Ovary (tissue), 3 donors: ENCODE data around the gene ADAMTS3.

Experiments used
- CTCF ChIP-seq, 3 donors: fragments of 450-650 bp in 2 of 3; fragments of 200-600 bp in 1 of 3; IDR thresholded peaks; one replicate each; pipeline versions ENCODE4 v1.5.1 to v1.8.0; 2016 to 2022; ENCODE audit warnings: antibody characterized with exemption in 3 of 3, mild to moderate bottlenecking in 1 of 3
- EP300 ChIP-seq: sonication (generic); formaldehyde crosslinking; IDR thresholded peaks from one replicate; pipeline ENCODE4 v1.6.1; 2017; ENCODE audit warnings: antibody characterized with exemption
- POLR2A ChIP-seq: fragments of 450-650 bp; IDR thresholded peaks from one replicate; pipeline ENCODE4 v1.6.1; 2017; ENCODE audit warnings: antibody characterized with exemption, mild to moderate bottlenecking, moderate library complexity
- donor health status: DM: no; HTN: no; CAD: no.

GRCh38 chr4:72566464-72566972 is 2.5 kb downstream of the ADAMTS3 start:
- no peak for TF ChIP-seq CTCF (IDR thresholded peaks at IDR 0.05)
- no peak for TF ChIP-seq POLR2A
- TF ChIP-seq EP300, result no peak
